GM18951 (cell line): ENCODE measurements around the gene HYDIN.
"Not testable (repeated sequence)": the region's sequence is repeated elsewhere in the genome, so short reads cannot be mapped to it uniquely, and the experiment has no call there.

Experiments used
- POLR2A ChIP-seq: IDR thresholded peaks from 4 replicates; pipeline ENCODE4 v1.6.1; 2011; ENCODE audit warnings: mild to moderate bottlenecking; ENCODE audit not compliant: insufficient read length, insufficient read depth; ENCODE audit errors: extremely low read depth
- in situ Hi-C: fragments of 300-500 bp; cut with MboI; formaldehyde crosslinking; loops from one replicate; pipeline ENCODE4 v1.12.0; 2022; ENCODE audit warnings: low sequenced_read_pairs, mixed read lengths, inconsistent platforms; ENCODE audit not compliant: unreplicated experiment

HYDIN gene

DNA sequence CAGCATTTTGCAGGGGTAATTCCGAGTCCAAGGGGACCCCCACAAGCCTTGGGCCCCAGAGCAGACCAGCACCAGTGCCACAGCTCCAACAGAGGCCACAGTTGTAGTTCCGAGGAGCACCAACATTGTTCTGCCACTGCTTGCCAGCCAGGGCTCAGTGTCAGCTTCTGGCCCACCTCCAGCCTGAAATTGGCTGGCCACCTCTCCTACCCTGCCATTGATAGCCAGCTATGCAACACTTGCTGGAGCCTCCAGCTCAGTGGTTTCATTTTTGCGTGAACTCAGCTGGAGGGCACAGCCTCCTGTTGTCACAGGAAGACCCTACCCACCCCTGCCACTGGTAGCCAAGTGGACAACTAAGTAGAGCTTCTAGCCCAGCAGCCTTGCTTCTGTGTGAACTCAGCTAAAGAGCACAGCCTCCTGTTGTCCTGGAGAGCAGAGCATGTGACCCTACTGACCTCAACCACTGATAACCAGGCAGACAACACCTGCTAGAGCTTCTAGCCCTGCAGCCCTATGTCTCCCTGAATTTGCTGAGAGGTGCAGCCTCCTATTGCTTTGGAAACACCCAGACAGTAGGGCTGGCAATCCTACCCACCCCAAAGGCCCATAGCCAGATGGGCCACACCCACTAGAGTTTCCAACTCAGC is 24.9 kb downstream of the HYDIN start:
- in situ Hi-C loops: no loop called here
- no peak for TF ChIP-seq POLR2A

DNA sequence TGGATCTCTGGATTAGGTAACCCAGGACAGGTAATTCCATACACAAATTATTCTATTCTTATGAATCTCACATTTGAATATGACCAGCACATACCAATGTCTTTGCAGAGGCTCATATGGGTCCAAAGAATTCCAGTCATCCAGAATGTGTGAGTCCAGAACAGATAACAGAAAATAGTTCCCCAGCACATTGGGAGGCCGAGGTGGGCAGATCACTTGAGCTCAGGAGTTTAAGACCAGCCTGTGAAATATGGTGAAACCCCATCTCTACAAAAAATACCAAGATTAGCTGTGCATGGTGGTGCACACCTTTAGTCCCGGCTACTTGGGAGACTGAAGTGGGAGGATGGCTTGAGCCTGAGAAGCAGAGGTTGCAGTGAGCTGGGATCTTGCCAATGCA is 26.9 kb downstream of the HYDIN start:
- no peak for TF ChIP-seq POLR2A
- in situ Hi-C loops: no loop called here

DNA sequence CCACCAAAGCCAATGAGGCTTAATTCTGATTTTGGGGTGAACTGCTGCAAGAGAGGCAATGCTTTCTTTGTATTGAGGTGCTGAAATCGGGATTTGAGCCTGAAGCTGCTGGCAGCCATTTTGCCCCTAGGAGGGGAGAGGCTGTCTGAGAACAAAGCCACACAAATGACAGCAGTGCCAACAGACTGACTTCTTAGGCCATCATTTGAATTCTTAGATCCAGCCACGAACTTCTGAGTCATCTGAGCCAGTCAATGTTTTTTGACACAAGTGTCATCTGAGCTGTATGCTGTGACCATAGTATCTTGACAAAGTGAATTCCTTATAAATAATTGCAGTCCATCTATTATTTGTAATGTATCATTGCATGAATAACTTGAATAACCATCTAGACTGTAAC is 29.0 kb downstream of the HYDIN start:
- no peak for TF ChIP-seq POLR2A
- in situ Hi-C loops: no loop called here

DNA sequence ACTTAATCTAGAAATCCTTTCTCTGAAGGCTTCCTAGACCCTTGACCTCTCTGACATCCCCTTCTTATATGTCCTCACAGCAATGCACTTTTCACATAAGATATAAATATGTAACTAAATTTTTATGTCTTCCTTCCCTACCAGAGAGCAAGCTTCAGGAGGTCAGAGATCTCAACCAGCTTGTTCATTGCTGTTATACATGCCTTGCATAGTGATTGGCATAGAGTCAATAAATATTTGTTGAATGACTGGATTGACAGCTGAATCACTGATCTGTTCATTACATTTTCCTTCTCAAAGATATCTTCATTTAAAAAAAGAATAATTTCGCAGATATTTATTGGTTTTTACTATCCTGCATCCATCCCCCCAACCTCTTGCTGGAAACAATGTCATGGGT is 29.5 kb downstream of the HYDIN start:
- in situ Hi-C loops: no loop called here
- no peak for TF ChIP-seq POLR2A

DNA sequence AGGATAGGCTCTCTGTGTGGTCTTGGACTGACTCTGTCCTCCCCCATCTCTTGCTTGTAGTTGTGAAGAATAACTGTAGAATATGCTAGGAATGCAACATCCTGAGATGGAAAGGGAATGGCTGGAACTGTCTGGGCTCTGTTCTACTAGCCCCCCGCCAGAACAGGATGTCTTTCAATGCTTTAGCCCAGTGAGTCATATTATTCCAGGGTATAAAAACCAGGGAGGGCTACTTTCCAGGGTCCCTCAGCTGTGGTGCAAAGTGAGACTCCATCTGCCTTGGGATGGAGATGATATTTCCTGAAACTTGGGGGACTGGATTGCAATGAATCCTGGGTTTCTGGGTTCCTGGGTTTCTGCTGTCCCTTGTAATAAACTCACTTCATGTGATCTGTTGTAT is 32.1 kb downstream of the HYDIN start:
- in situ Hi-C loops: no loop called here

GRCh38 chr16:71192387-71192786 is 38.1 kb downstream of the HYDIN start:
- in situ Hi-C loops: no loop called here
- TF ChIP-seq POLR2A: no peak

More for the DNA sequence above, 32.1 kb downstream of the HYDIN start:
- no peak for TF ChIP-seq POLR2A

GRCh38 chr16:71188956-71189712 is 41.4 kb downstream of the HYDIN start:
- TF ChIP-seq POLR2A: no peak
- in situ Hi-C loops: no loop called here

GRCh38 chr16:71185347-71185746 is 45.2 kb downstream of the HYDIN start:
- in situ Hi-C loops: no loop called here
- TF ChIP-seq POLR2A: no peak

DNA sequence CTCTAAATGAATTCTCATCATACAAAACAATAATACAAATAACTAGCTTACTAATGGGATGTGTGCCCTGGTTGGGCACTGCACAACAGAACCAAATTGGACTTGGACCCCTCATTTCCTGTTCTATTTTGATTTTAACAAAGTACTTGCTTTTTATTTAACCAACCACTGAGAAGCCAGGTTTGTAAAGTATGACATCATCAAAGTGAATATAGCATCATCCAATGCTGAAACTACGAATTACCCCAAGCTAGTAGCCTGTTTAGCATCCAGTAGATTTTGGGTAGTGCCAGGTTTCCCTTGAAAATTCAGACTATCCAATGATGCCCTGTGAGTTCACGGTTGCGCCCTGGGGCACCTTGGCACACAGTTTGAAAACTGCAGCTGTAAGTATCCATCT is 51.0 kb downstream of the HYDIN start:
- no peak for TF ChIP-seq POLR2A
- in situ Hi-C loops: no loop called here

GRCh38 chr16:71172481-71173207 is 57.9 kb downstream of the HYDIN start:
- in situ Hi-C loops: no loop called here
- TF ChIP-seq POLR2A: no peak

- in situ Hi-C loops: not testable (repeated sequence)
Observed at GRCh38 chr16:71161007-71161406, 69.5 kb downstream of the HYDIN start.

DNA sequence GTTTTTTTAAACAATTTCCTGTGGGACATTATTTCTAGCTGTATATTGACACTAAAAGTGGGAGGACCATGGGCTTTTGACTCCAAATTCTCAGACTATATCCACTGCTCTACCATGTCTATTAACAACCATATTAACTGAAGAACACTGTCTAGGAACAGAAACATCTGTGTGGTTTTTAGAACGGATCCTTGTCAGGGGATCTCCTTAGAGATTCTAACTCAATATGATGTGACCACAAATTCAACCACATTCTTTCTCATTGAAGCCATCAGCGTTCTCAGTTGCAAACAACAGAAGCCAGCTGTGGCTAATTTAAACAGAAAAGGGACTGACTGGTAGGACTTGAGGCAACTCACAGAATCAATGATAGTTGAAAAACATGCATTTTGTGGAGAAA is 73.2 kb downstream of the HYDIN start:
- in situ Hi-C loops: not testable (repeated sequence)

DNA sequence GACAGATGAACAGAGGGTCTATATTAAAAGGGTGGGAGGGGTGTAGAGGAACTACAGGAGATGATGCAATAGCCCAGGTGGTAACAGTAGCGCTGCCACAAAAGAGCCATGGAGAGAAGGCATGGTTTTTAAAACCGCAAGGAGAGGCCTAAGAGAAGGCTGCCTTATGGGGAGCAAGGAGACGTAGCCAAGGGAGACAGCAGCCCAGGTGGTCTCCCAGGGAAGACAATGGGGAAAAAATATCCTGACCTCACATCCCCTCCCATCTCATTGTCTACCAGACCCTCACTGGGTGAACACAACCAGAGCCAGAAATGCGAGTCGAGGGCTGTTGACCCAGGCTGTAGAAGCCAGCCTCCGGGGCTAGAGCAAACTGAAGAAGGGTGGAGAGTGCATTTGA is 77.2 kb downstream of the HYDIN start:
- in situ Hi-C loops: not testable (repeated sequence)

DNA sequence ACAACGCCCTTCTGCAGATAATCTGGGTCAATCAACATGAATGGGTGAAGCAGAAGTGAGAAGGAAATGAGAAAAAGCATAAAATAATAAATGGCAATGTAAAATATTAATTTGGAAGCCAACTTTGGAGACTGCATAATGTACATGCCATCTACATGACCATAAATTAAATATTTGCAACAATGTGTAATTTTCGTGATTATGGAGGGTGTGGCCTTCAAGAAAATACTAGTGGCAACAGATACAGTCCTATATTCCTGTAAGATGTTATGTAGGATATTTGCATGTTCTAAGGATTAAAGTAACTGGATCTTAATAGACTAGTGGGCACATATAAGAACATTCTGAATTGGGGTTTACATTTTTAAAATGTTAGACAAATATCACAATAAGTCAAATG is 78.9 kb downstream of the HYDIN start:
- in situ Hi-C loops: not testable (repeated sequence)

DNA sequence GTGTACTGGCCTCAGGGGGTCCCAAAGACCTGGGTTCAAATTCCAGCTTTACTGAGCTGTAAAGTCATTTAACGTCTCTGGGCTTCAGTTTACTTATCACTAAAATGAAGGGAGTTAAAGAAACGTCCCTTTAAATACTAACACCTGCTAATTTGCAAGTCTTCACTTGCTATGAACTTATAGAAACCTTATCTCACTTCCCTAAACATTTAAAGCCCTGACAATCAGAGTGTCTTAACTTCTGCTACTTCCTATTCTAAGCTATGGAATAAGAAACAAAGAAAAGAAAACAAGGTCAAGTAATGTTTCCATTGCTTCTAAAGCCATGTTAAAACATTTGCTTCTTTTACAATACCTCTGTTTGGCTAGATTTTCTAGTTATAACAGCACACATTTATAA is 87.3 kb downstream of the HYDIN start:
- in situ Hi-C loops: not testable (repeated sequence)

GRCh38 chr16:71110565-71110964 is 120.0 kb downstream of the HYDIN start:
- in situ Hi-C loops: not testable (repeated sequence)

GRCh38 chr16:71109656-71110208 is 120.8 kb downstream of the HYDIN start:
- in situ Hi-C loops: not testable (repeated sequence)

DNA sequence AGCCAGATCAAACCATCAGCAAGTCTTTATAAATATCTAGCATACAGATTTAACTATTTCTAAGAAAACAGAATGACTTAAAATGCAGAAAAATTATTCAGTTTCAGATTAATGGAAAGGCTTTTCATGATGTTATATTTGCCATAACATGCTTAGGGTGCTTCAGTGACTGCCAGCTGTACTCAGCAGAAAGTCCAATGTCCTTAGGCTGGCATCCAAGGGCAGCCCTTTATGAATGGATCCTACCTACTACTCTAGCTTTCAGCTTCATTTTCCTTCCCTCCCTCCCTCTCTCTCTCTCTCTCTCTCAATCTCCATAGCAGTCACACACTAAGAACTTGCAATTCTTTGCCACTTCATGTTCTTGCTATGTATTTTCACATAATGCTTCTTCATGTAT is 124.6 kb downstream of the HYDIN start:
- in situ Hi-C loops: not testable (repeated sequence)

GRCh38 chr16:71083573-71083972 is 146.9 kb downstream of the HYDIN start:
- in situ Hi-C loops: not testable (repeated sequence)

DNA sequence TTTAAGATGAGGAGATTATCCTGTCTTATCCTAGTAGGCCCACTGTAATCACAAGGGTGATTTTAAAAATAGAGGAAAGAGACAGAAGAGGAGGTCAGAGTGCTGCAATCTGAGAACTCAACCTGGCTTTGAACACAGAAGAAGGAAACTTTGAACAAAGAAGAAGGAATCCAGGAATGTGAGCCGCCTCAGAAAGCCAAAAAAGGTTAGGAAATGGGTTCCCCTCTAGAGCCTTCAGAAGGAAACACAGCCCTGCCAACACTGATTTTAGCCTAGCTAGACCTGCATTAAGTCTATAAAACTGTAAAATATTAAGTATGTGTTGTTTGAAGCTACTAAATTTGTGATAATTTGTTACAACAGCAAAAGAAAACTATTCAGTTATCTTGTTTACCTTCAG is 149.7 kb downstream of the HYDIN start:
- in situ Hi-C loops: not testable (repeated sequence)
